EL (cell line): ENCODE data around the gene TMEM203.

Experiments used
- DNase-seq: peaks from one replicate; pipeline ENCODE4 v3.0.0-alpha.2; 2016

TMEM203 gene

DNA sequence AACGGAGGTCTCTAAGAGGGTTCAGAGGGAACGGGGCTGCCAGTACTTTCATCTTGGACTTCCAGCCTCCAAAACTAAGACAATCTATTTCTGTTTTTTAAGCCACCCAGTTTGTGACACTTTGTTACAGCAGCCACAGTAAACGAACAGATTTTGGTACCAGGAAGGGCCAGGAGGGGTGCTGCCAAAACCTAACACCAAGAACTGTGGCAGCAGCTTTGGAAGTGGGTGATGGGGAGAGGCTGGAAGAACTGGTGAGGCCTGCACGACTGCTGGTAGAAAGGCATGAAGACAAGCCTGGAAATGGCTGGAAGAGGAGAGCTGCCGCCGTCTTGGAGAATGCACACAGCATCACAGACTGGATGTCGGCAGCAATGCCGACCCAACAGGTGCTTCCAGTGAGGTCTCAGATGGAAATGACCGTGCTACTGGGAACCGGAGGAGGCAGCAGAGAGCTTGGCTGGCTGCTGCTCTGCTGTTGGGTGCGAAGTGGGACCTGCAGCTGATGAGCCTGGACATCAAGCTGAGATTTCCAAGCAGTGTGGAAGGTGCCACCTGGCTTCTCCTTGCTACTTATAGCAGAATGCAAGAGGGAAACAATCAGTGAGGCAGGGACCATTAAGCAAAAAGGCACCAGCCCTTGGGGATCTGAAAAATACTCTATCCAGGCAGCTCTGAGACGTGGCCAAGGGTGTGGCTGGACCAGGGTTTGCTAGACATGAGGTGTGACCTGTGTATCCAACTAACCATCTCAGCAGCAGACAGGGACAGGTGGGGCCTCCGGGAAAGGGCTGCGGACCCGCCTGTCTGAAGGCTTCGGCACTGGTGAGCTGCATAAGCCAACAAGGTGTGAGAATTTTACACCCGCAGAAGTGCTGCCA, 28.9 kb downstream of the TMEM203 start:
- no peak for DNase-seq

DNA sequence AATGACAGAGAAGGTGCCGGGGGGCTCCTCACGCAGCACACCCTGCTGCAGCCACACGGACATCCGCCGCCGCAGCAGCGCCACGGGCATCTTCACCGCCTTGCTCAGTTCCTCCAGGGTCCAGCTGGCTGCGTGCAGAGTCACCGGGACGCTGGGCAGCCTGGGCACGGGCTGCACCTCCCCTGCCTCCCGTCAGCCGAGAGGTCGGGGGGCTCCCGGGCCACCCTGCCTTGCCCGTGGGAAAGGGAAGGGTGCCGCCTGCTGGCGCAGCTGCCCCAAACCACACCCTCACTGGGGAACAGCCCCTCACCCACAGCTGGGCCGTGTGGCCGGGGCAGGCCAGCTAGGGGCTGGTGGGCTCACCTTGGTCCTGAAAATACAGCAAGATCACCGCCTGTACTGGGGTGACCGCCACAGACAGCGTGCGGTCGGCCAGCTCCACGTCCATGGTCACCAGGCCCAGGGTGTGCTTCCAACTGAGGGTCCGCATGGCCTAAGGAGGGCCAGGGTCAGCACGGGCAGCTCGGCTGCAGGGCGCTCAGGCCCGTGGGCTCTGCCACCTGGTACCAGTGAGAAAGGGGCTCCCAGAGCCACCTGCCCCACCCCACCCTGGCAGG, 30.0 kb downstream of the TMEM203 start:
- DNase-seq: no peak

DNA sequence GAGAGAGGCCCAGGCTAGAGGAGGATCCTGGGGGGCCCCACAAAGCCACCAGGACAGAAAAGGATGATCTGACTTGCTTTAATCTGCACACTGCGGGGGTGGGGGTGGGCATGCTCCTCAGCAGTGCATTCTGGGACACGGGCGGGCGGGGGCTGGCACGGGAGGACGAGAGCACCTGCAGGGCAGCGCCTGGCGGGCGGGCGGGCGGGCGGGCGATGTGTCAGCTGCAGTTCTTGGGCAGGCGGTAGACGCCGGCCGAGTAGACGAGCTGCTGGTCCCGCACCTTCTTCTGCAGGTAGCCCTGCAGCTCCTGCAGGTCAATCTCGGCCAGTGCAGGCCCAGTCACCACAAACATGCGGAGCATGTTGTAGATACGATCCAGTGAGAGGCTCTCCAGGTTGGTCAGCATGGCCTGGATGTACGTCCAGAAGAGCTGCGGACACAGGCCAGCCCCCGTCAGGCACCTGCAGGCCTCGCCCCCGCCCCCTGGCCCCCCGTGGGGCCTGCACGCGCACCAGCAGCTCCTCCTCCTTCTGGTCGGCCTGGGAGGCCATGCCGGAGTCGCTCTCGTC, 30.6 kb downstream of the TMEM203 start:
- DNase-seq: no peak

DNA sequence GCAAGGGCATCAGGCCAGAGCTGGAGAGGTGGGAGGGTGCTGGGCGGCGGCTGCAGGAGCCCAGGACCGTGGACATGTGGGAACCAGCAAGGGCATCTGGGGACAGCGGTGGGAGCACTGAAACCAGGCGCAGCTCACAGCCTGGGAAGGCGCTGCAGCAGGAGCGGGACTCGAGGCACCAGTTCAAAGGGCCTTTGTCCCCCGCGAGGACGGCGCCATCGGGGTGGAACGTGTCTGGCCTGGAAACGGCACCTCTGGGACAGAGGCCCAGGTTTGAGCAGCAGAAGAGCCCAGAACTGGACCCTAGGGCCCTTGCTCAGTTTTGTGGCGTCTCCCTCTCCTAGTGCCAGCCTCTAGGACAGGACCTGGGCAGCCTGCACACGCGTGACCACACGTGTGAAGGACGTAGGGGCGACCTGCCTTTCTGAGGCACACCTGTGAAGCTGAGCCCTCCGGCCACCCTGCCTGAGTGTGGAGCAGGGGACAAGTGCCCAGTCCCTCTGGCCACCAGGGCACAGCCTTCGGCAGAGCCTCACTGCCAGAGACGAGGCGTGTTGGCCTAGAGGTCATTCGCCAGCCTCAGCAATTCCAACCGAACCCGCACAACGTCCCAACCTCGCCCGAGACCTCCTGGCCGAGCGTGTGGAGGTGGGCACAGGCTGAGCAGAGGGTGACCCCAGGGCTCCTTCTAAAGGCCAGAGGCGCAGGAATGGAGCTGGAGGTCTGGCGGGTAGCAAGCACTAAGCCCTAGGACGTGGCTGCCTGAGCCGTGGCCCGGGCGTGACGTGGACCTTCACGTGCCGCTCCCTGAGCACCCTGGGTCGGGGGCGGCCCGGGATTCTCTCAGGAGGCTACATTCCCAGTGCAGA, 31.4 kb downstream of the TMEM203 start:
- DNase-seq: no peak

DNA sequence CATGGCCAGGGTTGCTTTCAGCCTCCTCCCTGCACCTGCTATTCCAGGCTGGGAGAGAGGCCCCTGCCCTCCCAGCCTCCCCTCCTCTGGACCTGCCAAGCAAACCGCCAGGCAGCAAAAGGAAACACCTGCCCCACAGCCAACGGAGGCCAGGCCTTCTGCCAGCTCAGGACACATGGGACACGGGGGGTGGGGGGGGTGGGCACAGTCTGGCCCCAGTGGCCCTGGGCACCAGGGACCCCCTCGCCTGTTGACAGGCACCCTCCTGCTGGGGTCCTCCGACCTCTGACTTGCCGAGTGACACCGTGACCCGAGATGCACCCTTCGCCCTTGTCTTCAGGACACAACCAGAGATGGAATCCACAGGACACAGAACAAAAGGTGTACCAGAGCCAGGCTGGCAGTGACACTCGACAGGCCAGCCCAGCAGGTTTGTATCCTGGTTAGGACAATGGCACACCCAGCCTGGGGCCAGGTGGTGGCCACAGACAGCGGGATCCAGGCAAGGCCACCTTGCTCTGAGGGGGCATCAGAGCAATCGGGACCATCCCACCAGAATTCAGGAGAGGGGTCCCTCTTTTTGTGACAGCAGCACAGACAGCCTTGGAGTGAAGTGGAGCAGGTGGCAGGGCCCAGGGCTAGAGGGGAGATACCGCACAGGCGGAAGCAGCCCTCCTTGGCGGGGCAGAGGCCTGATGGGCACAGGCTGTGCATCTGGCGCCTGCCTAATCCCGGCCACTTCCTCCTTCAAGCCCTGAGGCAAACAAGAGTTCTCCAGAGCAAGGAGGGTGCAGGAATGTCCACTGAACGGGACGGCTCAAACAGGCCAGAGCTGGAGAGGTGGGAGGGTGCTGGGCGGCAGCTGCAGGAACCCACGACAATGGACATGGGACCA, 32.3 kb downstream of the TMEM203 start:
- DNase-seq: peak; percentile 34

DNA sequence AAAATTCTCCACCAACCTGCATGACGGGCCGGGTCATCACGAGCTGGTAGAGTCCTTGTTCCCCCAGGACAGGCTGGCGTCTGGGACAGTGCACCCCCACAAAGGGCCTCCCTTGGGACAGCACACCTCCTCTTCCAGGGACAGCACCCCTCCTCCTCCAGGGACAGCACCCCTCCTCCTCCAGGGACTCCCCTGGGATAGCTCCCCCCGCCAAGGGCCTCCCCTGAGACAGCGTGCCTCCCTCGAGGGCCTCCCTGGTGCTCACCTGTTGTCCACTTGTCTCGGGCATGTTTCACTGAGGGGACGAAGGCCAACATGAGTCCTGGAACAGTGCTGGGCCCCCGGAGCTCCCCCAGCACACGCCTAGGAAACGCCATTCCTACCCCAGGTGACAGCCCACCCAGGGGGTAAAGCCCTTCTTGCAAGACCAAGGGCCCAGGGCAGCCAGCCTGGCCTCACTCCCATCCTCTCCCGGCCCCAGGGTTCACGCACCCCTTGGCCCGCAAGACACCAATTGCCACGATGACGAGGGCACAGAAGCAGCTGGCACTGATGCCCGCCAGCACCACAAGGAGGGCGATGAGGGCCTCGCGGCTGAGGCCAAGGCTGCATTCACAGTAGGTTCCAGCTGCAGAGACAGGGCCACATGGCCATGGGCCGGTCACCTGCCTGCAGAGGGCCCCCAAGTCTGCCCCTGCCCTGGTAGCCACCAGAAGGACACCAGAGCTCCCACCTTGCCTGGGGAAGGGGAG, 34.1 kb downstream of the TMEM203 start:
- no peak for DNase-seq

DNA sequence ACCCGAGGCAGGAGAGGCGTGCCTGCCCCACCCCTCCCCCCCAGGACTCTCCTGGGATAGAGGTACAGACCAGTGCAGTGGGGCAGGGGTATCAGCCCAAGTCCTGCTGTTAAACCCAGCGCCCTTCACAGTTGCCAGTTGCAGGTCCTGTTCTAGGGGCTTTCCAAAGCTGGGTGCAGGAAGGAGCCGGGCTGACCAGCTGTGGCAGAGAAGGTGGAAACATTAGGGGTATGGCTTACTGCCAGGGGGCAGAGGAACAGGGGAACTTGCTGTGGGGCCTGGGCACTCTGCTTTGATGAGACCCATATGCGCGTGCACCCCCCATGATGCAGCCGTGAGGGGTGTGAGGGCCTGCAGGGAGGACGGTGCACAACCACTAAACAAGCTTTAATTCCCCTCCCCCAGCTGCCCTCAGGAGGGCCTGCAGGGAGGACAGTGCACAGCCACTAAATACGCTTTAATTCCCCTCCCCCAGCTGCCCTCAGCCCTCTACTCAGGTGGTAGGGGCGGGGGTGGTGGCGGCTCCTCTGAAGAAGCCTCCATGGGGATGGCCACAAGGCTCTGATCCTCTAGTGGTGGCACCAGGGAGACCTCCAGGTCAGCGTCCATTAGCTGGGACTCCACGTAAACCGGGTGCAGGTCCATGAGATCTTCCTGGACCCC, 34.8 kb downstream of the TMEM203 start:
- DNase-seq: no peak

DNA sequence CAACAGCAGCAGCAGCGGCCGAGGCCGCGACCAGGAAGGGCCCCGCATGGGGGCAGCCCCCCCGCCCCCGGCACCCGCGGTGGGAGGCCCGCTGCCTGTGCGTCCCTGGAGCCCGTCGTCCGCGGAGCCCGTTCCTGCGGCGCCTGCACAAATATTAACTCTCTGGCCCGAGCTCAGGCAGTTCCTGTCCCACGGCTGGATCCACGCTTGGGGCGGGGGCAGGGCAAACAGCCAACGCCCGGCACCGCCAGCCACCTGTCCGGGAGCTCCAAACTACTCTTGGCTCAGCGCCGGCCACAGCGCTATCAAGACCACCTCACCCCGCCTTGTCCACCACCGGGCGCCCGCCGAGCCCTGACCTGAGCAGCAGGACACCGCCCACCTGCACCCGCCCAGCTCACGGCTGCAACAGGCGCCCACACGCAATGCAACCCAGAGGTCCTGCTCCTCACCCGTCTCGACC, 35.5 kb downstream of the TMEM203 start, which contains the start of gene LRRC26:
Gene LRRC26 (minus strand): TSS at position 156 of the 463 bp plus-strand sequence. CDS start 108 bp downstream, at position 48.
- no peak for DNase-seq

DNA sequence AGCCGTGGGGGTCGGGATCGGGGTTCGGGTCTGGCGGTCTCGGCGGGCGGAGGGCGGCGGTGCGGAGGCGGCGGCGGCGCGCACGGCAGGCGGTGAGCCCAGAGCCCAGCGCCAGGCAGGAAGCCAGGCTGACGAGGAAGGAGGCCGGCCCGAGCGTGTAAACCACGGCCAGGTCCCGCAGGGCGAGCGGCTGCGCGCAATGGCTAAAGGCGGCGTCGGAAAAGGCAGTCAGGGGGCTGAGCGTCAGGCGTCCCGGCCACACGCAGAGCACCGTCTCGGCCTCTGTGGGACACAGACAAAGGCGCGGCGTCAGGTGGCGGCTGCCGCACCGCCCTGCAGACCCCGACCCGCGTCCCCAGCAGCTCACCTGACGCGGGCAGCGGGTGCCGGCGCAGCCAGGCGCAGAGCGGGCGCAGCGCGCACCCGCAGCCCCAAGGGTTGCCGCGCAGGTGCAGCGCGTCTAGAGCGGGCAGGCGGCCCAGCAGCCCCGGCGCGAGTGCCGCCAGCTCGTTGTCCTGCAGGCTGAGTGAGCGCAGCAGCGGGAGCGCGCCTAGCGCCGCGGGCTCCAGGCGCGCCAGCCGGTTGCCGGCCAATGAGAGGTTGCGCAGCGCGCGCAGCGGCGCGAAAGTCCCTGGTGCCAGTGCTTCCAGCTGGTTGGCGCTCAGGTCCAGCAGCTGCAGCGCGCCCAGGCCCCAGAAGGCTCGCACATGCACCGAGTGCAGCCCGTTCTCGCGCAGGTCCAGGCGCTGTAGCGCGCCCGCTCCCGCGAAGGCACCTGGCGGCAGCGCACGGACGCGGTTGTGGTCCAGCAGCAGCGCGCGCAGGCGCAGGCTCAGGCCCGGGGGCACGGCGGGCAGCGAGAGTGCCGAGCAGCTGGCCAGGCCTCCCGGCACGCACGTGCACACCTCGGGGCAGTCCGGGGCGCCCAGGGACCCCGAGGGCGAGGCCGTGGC, 36.3 kb downstream of the TMEM203 start:
- peak; percentile 48 for DNase-seq

DNA sequence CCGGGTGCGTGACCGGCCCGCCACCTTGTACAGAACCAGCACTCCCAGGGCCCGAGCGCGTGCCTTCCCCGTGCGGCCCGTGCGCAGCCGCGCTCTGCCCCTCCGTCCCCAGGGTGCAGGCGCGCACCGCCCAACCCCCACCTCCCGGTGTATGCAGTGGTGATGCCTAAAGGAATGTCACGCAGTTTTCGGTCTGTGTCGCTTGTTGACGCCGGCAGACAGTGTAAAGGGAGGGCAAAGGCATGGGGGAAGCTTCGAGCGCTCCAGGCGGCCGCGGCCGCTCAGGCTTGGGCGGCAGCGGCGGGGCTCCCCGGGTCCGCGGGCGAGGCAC, 36.9 kb downstream of the TMEM203 start:
- DNase-seq: no peak

DNA sequence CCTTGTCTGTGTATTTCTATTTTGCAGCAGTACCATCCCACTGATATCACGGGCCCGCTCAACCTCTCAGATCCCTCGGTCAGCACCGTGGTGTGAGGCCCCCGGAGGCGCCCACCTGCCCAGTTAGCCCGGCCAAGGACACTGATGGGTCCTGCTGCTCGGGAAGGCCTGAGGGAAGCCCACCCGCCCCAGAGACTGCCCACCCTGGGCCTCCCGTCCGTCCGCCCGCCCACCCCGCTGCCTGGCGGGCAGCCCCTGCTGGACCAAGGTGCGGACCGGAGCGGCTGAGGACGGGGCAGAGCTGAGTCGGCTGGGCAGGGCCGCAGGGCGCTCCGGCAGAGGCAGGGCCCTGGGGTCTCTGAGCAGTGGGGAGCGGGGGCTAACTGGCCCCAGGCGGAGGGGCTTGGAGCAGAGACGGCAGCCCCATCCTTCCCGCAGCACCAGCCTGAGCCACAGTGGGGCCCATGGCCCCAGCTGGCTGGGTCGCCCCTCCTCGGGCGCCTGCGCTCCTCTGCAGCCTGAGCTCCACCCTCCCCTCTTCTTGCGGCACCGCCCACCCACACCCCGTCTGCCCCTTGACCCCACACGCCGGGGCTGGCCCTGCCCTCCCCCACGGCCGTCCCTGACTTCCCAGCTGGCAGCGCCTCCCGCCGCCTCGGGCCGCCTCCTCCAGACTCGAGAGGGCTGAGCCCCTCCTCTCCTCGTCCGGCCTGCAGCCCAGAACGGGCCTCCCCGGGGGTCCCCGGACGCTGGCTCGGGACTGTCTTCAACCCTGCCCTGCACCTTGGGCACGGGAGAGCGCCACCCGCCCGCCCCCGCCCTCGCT, 37.5 kb downstream of the TMEM203 start:
- DNase-seq: no peak

DNA sequence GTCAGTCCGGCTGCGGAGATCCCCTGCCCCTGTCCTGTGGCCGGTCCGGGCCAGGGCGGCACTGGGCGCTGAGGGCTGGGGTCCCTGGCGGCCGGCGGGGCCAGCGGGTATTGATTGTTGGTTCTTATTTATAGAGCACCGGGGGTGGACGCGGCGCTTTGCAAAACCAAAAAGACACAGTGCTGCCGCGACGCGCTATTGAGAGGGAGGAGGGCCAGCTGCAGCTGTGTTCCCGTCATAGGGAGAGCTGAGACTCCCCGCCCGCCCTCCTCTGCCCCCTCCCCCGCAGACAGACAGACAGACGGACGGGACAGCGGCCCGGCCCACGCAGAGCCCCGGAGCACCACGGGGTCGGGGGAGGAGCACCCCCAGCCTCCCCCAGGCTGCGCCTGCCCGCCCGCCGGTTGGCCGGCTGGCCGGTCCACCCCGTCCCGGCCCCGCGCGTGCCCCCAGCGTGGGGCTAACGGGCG, 38.1 kb downstream of the TMEM203 start:
- no peak for DNase-seq

DNA sequence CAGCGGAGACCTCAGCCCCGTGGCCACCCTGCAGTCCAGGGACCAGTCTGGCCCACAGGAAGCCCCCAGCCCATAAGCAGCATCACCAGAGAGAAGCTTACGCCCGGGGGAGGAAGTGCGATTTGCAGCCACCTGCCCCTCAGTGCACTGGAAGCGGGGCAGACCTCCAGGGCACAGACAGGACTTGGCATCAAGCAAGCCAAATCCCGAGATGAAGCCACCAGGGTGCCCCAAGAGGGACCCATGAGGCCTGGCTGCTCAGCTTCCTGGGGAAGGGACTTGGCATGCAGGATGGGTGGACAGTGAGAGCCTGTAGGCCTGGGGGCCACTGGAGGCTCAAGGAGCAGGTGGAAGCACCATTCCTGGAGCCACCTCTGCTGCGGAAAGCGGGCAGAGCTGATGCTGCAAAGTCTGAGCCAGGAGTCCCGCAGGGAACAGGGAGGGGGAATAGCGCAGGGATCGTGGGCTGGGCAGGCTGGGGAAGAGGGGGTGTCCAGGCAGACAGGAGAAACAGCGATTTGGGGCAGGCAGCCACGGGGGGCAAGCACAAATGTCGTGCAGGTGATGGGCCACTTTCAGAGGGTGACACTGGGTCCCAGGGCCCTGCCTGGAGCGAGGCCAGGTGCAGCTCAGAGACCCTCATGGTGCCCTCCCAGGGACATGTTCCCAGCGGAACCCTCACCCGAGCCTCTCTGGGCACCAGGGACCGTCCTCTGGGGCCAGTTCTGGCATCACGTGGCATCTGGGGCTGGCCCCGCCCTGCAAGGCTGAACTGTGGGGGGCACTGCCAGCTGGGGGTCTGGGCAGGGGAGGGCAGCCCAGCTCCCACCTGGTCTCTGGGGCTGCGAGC, 38.8 kb downstream of the TMEM203 start:
- no peak for DNase-seq

DNA sequence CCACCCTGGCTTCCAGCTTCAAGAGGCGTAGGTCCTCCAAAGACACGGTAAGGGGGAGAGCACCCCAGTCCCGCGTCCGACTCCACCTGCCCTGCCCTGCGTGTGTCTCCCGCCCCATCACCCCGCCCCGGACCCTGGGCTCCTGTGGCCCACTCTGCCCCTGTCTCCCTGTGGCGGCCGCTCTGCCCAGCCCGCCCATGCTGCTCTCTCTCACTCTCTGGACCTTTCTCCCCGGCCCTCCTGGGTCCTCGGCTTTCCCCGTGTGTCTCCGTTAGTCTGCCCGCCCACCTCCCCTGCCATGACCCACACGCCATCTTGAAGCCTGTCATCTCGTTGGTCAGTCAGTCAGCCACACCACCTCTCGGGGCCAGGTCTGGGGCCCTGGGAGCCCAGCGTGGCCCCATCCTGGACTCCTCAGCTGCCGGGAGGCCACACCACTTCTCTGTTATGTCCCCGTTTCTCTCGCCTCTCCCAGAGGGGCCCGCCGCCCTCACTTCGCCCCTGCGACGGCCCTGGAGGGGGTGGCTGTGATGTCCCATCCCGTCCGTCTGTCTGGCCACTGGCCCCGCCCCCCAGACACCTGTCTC, 40.1 kb downstream of the TMEM203 start:
- no peak for DNase-seq

DNA sequence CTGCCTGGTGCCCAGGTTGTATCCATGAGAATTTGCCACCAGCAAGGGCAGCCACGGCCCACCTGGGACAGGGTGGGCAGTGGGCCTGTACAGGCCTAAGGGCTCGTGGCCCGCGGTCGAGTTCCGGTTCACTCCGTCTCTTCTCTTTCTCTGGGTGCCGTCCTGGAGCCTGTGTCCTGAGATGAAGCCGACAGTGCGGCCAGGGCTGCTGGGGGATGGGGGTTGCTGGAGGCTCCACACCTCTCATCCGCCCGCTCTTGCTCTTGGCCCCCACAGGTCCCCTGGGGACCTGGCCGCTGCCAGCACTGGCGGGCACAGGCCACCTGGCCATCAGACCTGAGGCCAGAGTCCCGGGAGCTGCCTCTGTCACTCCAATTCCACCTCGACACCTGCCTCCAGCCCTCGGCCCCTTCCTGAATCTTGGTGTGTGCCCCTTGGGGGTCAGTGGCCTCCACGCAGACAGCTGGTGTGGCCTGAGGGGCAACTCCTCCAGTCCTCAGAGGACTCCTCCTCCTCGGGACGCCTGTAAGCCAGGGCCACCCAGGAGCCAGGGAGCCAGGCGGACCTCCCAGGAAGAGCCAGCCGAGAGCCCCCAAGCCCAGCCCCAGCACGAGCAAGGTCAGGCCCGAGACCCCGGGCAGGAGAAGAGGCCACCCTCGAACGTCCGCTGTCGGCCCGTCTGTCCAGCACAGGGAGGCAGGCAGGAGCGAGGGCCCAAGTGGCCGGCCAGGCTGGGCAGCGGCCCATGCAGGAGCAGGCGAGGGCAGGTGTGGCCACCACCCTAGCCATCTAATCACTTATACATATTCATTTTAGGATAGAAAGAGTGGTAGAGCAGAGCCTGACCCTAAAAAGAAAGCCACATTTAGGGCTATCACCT, 40.8 kb downstream of the TMEM203 start:
- DNase-seq: no peak

DNA sequence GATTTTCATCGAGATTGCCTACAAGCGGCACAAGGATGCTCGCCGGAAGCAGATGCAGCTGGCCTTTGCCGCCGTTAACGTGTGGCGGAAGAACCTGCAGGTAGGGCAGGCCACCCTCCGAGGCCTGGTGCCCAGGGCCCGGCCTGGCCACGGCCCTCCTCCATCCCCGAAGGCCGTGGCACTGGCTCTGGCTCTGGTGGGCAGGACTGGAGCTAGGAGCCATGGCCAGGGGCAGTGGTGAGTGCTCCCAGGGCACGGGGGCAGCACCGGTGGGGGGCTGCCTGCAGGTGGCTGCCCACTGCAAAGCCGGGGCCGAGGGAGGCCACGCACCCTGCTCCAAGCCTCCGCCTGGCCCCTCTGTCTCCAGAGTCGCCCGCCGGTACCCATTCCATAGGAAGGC, 41.6 kb downstream of the TMEM203 start:
- DNase-seq: no peak
